HepG2 (cell line): ENCODE data around the gene SMAD7. TPM values are rescaled to one million over a fixed set of nuclear protein-coding genes. Genes with fewer than 3 reads are reported as not detected.

Experiments used
- ARNTL ChIP-seq: sonication (generic); formaldehyde crosslinking; IDR thresholded peaks from 2 replicates; pipeline ENCODE4 v1.4.0; 2020; ENCODE audit warnings: mild to moderate bottlenecking, missing genetic modification reagents
- E2F5 ChIP-seq: sonication (generic); formaldehyde crosslinking; conservative IDR thresholded peaks from 2 replicates; pipeline ENCODE4 v1.4.0; 2020; ENCODE audit warnings: missing genetic modification reagents
- ELF1 ChIP-seq: sonication (generic); formaldehyde crosslinking; IDR thresholded peaks from 2 replicates; pipeline ENCODE4 v1.4.0; 2020; ENCODE audit warnings: missing genetic modification reagents
- KDM2A ChIP-seq: sonication (generic); formaldehyde crosslinking; IDR thresholded peaks from 2 replicates; pipeline ENCODE4 v1.4.0; 2020; ENCODE audit warnings: low read depth, missing genetic modification reagents, borderline replicate concordance
- KLF11 ChIP-seq: IDR thresholded peaks from 2 replicates; pipeline ENCODE4 v1.6.1; 2016; ENCODE audit warnings: missing compliant biosample characterization
- LBX2 ChIP-seq: sonication (generic); formaldehyde crosslinking; IDR thresholded peaks from 2 replicates; pipeline ENCODE4 v1.5.0; 2020; ENCODE audit warnings: missing genetic modification reagents, mild to moderate bottlenecking, borderline replicate concordance
- MNT ChIP-seq: fragments of 450-650 bp; IDR thresholded peaks from 2 replicates; pipeline ENCODE4 v1.6.1; 2016
- MTA1 ChIP-seq: sonication (generic); formaldehyde crosslinking; IDR thresholded peaks from 2 replicates; pipeline ENCODE4 v1.4.0; 2020; ENCODE audit warnings: missing genetic modification reagents, mild to moderate bottlenecking, borderline replicate concordance
- PHB2 ChIP-seq: fragments of 450-650 bp; IDR thresholded peaks from 2 replicates; pipeline ENCODE4 v1.6.1; 2018; ENCODE audit not compliant: partially characterized antibody
- POGK ChIP-seq: sonication (generic); formaldehyde crosslinking; conservative IDR thresholded peaks from 2 replicates; pipeline ENCODE4 v1.8.0; 2022; ENCODE audit warnings: mild to moderate bottlenecking, moderate library complexity, missing genetic modification reagents
- SMARCC2 ChIP-seq: fragments of 450-650 bp; IDR thresholded peaks from 2 replicates; pipeline ENCODE4 v1.6.1; 2017; ENCODE audit warnings: antibody characterized with exemption, mild to moderate bottlenecking
- SRY ChIP-seq: sonication (generic); formaldehyde crosslinking; IDR thresholded peaks from 2 replicates; pipeline ENCODE4 v1.8.0; 2022; ENCODE audit warnings: mild to moderate bottlenecking, missing genetic modification reagents
- TERF1 ChIP-seq: sonication (generic); formaldehyde crosslinking; IDR thresholded peaks from 2 replicates; pipeline ENCODE4 v1.8.0; 2022; ENCODE audit warnings: mild to moderate bottlenecking, missing genetic modification reagents, moderate library complexity
- TP53 ChIP-seq: sonication (generic); formaldehyde crosslinking; conservative IDR thresholded peaks from 2 replicates; pipeline ENCODE4 v1.4.0; 2020; ENCODE audit warnings: missing genetic modification reagents
- ZBTB49 ChIP-seq: sonication (generic); formaldehyde crosslinking; IDR thresholded peaks from 2 replicates; pipeline ENCODE4 v1.4.0; 2020; ENCODE audit warnings: missing genetic modification reagents, borderline replicate concordance
- ZFP36L1 ChIP-seq: sonication (generic); formaldehyde crosslinking; IDR thresholded peaks from 2 replicates; pipeline ENCODE4 v1.8.0; 2022; ENCODE audit warnings: mild to moderate bottlenecking, missing genetic modification reagents, moderate library complexity
- ZNF234 ChIP-seq: sonication (generic); formaldehyde crosslinking; conservative IDR thresholded peaks from 2 replicates; pipeline ENCODE4 v1.5.1; 2020; ENCODE audit warnings: mild to moderate bottlenecking, missing genetic modification reagents
- ZNF569 ChIP-seq: sonication (generic); formaldehyde crosslinking; IDR thresholded peaks from 2 replicates; pipeline ENCODE4 v1.5.0; 2020; ENCODE audit warnings: mild to moderate bottlenecking, missing genetic modification reagents, moderate library complexity, borderline replicate concordance
- ZNF720 ChIP-seq: sonication (generic); formaldehyde crosslinking; IDR thresholded peaks from 2 replicates; pipeline ENCODE4 v1.4.0; 2020; ENCODE audit warnings: missing genetic modification reagents
- ZNF749 ChIP-seq: sonication (generic); formaldehyde crosslinking; IDR thresholded peaks from 2 replicates; pipeline ENCODE4 v1.8.0; 2022; ENCODE audit warnings: mild to moderate bottlenecking, missing genetic modification reagents, moderate library complexity, borderline replicate concordance
- ZNF878 ChIP-seq: sonication (generic); formaldehyde crosslinking; IDR thresholded peaks from 2 replicates; pipeline ENCODE4 v1.8.1; 2023; ENCODE audit warnings: mild to moderate bottlenecking, missing genetic modification reagents, moderate library complexity
- polyA plus RNA-seq, 8 experiments: library from polyadenylated mRNA; depleted of rRNA in 3 of 8; stranded (reverse) in 7 of 8; unstranded in 1 of 8; fragments of >200 nt; fragmentation: Illumina TruSeq in 4 of 8; extraction: Trizol in 4 of 8; gene quantifications; 2 replicates each; pipeline versions ENCODE4 v1.2.1 to v1.2.3, GENCODE V29; 2011 to 2016; ENCODE audit warnings: low read depth in 4 of 8, missing spikeins in 1 of 8, mixed read lengths in 1 of 8; ENCODE audit not compliant: insufficient read depth in 1 of 8
- total RNA-seq, 5 experiments: library from RNA; depleted of rRNA; stranded (reverse); fragments of >200 nt; fragmentation: Illumina TruSeq; extraction: Trizol; gene quantifications; 2 replicates each; pipeline ENCODE4 v1.2.3, GENCODE V29; 2016; ENCODE audit warnings: low read depth in 1 of 5

SMAD7 gene
- total and polyA plus RNA-seq, 2 of the 13 experiments (the other 11 are each of a cell fraction or from before 2014, with no cell fraction given): 17.4 to 24.7 TPM

- 0 out of 2 replicates have a peak, but pooled peaks have one; percentile 37 for TF ChIP-seq POGK (CRISPR knock-in tag)
- TF ChIP-seq ELF1 (CRISPR knock-in tag): no peak
- TF ChIP-seq ARNTL (CRISPR knock-in tag): peak; percentile 54; the same call in 1 of the 2 replicates
- no peak for TF ChIP-seq ZNF569 (CRISPR knock-in tag)
- no peak for TF ChIP-seq TERF1 (CRISPR knock-in tag)
- TF ChIP-seq TP53: no peak
- TF ChIP-seq SRY (CRISPR knock-in tag): no peak
- peak; percentile 79 for TF ChIP-seq MTA1 (CRISPR knock-in tag)
- TF ChIP-seq ZBTB49 (CRISPR knock-in tag): no peak
- TF ChIP-seq ZNF878: no peak
- no peak for TF ChIP-seq ZFP36L1 (CRISPR knock-in tag)
- no peak for TF ChIP-seq ZNF234 (CRISPR knock-in tag)
- peak; percentile 24; the same call in 1 of the 2 replicates for TF ChIP-seq MNT
- peak; percentile 61; the same call in 1 of the 2 replicates for TF ChIP-seq KDM2A (CRISPR knock-in tag)
- no peak for TF ChIP-seq LBX2
- no peak for TF ChIP-seq ZNF720 (CRISPR knock-in tag)
- TF ChIP-seq ZNF749 (CRISPR knock-in tag): no peak
- no peak for TF ChIP-seq PHB2
- TF ChIP-seq SMARCC2: no peak
- no peak for TF ChIP-seq E2F5 (CRISPR knock-in tag)
- no peak for TF ChIP-seq KLF11 (CRISPR knock-in tag)
These were observed 2.4 kb downstream of the SMAD7 start (continued) for GRCh38 chr18:48948112-48949049.
